ENCODE results near the gene MOGAT1.
"Not testable (repeated sequence)": the region's sequence is repeated elsewhere in the genome, so short reads cannot be mapped to it uniquely, and the experiment has no call there.

GRCh38 chr2:222721597-222721996 lies 50.1 kb downstream of the MOGAT1 start:
- TF ChIP-seq CTCF (tag by site-specific recombination; IDR thresholded peaks at IDR 0.05); ZBTB8A (tag by site-specific recombination; IDR thresholded peaks at IDR 0.05); YY1 (tag by site-specific recombination; IDR thresholded peaks at IDR 0.05); KLF8 (tag by site-specific recombination; IDR thresholded peaks at IDR 0.05); ZNF274 (IDR thresholded peaks at IDR 0.05; ENCODE audit: low read length); ZNF274 (tag by site-specific recombination; IDR thresholded peaks at IDR 0.05; ENCODE audit: borderline replicate concordance); HOXA7 (CRISPR knock-in tag; IDR thresholded peaks at IDR 0.05; ENCODE audit: borderline replicate concordance); ZNF707 (tag by site-specific recombination; IDR thresholded peaks at IDR 0.05); SCRT2 (tag by site-specific recombination; IDR thresholded peaks at IDR 0.05): not testable (repeated sequence)

Measured in HEK293 (cell line).